ENCODE measurements around the gene PRR12. TPM values are rescaled to one million over a fixed set of nuclear protein-coding genes. Genes with fewer than 3 reads are reported as not detected.

PRR12 gene
- polyA plus RNA-seq, 3 donors = 0.04 to 3.3 (median 0.11) TPM

DNA sequence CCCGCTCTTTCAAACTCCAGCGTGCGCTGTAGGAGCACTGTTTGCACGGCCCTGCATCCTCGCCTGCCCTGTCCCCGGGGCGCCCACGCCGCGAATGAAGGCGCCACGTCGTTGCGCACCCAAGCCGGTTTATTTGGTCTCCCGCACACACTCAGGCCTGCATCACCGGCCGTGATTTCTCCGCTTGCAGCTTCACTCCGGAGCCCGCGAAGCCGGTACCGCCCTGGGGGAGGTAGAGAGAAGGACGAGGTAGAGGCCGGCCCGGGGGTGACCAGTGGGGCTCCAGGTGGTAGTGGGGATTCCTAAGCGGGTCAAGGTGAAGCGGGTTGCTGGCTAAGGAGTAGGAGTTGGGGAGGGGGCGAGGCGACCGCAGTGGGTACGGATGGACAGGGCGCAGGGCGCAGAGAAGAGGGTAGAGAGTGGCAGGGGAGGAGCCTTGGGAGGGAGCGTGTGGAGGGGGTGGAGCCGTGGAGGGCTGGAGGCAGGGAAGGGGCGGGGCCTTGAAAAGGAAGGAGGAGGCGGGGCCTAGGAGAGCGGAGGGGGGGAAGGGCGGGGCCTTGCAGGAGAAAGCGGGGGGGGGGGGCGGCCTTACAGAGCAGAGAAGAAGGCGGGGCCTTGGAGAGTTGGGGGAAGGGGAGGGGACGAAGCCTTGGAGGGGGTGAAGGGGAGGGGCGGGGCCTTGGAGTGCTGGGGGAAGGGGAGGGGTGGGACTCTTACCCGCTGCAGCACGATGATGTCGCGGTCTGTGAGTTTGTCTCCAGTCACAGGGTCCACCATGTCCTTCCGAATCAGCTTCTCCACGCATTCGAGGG is 35.2 kb upstream of the PRR12 start:
- Mint-ChIP-seq H3K4me3 (no peak overlapping the region), H3K36me3 (peaks cover 51 to 70% of the 10 kb centered on the region in 2 donors), H3K27me3 (ENCODE audit: low read depth in 3 of 3) (peaks cover 0 to 5% (median 2%) of the 10 kb centered on the region in 3 donors), H3K27ac (no peak overlapping the region), H3K9me3 (peaks cover 0 to 4% (median 0%) of the 10 kb centered on the region in 7 donors), H3K4me1 (peaks cover 34% of the 10 kb centered on the region)
- H3K36me3 ChIP-seq (replicated peaks in 1 of 2; ENCODE audit: control insufficient read depth in 1 of 2, insufficient read depth in 2 of 2, low read length in 2 of 2) = peaks cover 44 to 67% of the 10 kb centered on the region in 2 donors
- no peak overlapping the region for H3K27ac ChIP-seq (ENCODE audit: low read depth in 1 of 2, low read length in 2 of 2)
- TF ChIP-seq, protein P1, sequence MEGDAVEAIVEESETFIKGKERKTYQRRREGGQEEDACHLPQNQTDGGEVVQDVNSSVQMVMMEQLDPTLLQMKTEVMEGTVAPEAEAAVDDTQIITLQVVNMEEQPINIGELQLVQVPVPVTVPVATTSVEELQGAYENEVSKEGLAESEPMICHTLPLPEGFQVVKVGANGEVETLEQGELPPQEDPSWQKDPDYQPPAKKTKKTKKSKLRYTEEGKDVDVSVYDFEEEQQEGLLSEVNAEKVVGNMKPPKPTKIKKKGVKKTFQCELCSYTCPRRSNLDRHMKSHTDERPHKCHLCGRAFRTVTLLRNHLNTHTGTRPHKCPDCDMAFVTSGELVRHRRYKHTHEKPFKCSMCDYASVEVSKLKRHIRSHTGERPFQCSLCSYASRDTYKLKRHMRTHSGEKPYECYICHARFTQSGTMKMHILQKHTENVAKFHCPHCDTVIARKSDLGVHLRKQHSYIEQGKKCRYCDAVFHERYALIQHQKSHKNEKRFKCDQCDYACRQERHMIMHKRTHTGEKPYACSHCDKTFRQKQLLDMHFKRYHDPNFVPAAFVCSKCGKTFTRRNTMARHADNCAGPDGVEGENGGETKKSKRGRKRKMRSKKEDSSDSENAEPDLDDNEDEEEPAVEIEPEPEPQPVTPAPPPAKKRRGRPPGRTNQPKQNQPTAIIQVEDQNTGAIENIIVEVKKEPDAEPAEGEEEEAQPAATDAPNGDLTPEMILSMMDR (IDR thresholded peaks at IDR 0.05) = no peak
- H3K9me3 ChIP-seq (replicated peaks in 1 of 2; ENCODE audit: control insufficient read depth in 1 of 2, insufficient read depth in 1 of 2, low read length in 2 of 2) = no peaks in the 10 kb centered on the region
- WGBS (ENCODE audit: insufficient coverage) = 98% methylated on average over 37 of the region's 53 CpGs
- H3K4me2 ChIP-seq (replicated peaks; ENCODE audit: extremely low read depth, low read length, poor library complexity, severe bottlenecking) = no peak overlapping the region
- H4K20me1 ChIP-seq (ENCODE audit: insufficient read depth, low read length) = peaks cover 20% of the 10 kb centered on the region
- no peaks in the 10 kb centered on the region for H3K79me2 ChIP-seq (ENCODE audit: insufficient read depth, low read length)
- no peak overlapping the region for H3K4me3 ChIP-seq (replicated peaks in 1 of 3; ENCODE audit: low read depth in 2 of 3, low read length in 3 of 3)
- H3K27me3 ChIP-seq (ENCODE audit: control insufficient read depth in 2 of 2, insufficient read depth in 2 of 2, low read length in 2 of 2) = no peaks in the 10 kb centered on the region
- no peak overlapping the region for H2AFZ ChIP-seq (ENCODE audit: insufficient read depth, low read depth, low read length, poor library complexity, severe bottlenecking)
- H3K4me1 ChIP-seq (ENCODE audit: control insufficient read depth in 1 of 2, insufficient read depth in 2 of 2, low read length in 2 of 2) = peaks cover 28 to 31% of the 10 kb centered on the region in 2 donors
- peak in 1 of 3 donors; percentile 33 for DNase-seq
- intact Hi-C loops (cut with micrococcal nuclease) = no loop called here
- no peak overlapping the region for H3K9ac ChIP-seq (ENCODE audit: insufficient read depth, low read length, poor library complexity, severe bottlenecking)

DNA sequence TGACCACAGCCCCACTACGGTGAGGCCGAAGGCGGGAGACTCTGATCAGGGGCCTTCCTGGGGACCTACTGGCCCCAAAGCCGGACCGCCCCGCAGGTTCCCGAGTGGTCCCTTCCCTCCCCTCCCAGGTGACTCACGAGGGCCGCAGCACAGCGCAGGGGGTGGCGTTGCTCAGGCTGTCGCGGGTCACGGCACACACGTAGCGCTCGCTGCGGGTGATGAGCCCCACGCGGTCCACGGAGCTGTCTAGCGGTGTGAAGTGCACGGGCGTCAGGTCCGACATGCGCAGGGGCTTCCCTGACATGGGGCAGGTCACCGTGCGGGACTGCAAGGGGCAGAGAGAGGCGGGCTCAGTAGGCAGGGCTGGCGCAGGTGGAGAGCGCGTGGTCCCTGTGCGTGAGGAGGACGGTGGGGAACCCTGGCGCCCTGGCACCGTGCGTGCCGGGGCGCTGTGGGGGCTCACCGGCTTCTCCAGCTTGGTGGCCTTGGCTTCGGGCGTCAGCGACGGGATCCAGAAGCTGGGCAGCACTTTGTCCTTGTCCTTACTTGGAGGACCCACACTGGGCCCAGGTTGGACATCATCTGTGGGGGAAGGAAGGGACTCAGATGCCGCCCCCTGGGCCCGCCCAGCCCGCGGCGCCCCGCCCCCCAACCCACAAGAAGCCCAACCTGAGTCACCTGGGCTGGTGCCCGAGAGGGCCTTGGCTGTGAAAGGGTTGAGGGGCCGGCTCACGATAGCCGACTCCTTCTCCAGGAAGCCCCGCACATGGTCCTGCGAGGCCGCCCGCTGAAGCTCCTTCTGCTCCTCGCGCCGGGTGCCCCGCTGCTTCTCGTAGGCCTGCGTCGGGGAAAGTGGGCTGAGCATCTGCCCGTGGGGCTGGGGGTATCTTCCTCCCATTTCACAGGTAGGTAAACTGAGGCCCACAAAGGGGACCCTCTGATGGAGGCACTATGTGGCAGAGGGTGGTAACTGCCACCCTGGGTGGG is 34.3 kb upstream of the PRR12 start:
- no peak overlapping the region for H3K9ac ChIP-seq (ENCODE audit: insufficient read depth, low read length, poor library complexity, severe bottlenecking)
- DNase-seq = no peak
- H3K4me3 ChIP-seq (replicated peaks in 1 of 3; ENCODE audit: low read depth in 2 of 3, low read length in 3 of 3) = no peak overlapping the region
- no peak overlapping the region for H3K27ac ChIP-seq (ENCODE audit: low read depth in 1 of 2, low read length in 2 of 2)
- Mint-ChIP-seq H3K27me3 (ENCODE audit: low read depth in 3 of 3) (peaks cover 0 to 5% (median 2%) of the 10 kb centered on the region in 3 donors), H3K27ac (peak overlapping the region in 1 of 7 donors; percentile 53), H3K4me3 (no peak overlapping the region), H3K36me3 (peaks cover 48 to 65% of the 10 kb centered on the region in 2 donors), H3K9me3 (peaks cover 0 to 4% (median 0%) of the 10 kb centered on the region in 7 donors), H3K4me1 (peaks cover 33% of the 10 kb centered on the region)
- no peaks in the 10 kb centered on the region for H3K9me3 ChIP-seq (replicated peaks in 1 of 2; ENCODE audit: control insufficient read depth in 1 of 2, insufficient read depth in 1 of 2, low read length in 2 of 2)
- WGBS (ENCODE audit: insufficient coverage) = 98% methylated on average over 43 of the region's 66 CpGs
- peaks cover 29% of the 10 kb centered on the region for H4K20me1 ChIP-seq (ENCODE audit: insufficient read depth, low read length)
- H3K36me3 ChIP-seq (replicated peaks in 1 of 2; ENCODE audit: control insufficient read depth in 1 of 2, insufficient read depth in 2 of 2, low read length in 2 of 2) = peaks cover 44 to 67% of the 10 kb centered on the region in 2 donors
- TF ChIP-seq, protein P1 (IDR thresholded peaks at IDR 0.05) = no peak
- no peaks in the 10 kb centered on the region for H3K79me2 ChIP-seq (ENCODE audit: insufficient read depth, low read length)
- H2AFZ ChIP-seq (ENCODE audit: insufficient read depth, low read depth, low read length, poor library complexity, severe bottlenecking) = no peak overlapping the region
- no peak overlapping the region for H3K4me2 ChIP-seq (replicated peaks; ENCODE audit: extremely low read depth, low read length, poor library complexity, severe bottlenecking)
- H3K27me3 ChIP-seq (ENCODE audit: control insufficient read depth in 2 of 2, insufficient read depth in 2 of 2, low read length in 2 of 2) = no peaks in the 10 kb centered on the region
- intact Hi-C loops (cut with micrococcal nuclease) = no loop called here
- H3K4me1 ChIP-seq (ENCODE audit: control insufficient read depth in 1 of 2, insufficient read depth in 2 of 2, low read length in 2 of 2) = peaks cover 20 to 26% of the 10 kb centered on the region in 2 donors
